ENCODE data around the gene SOS2. TPM values are rescaled to one million over a fixed set of nuclear protein-coding genes. Genes with fewer than 3 reads are reported as not detected.

The SOS2 gene
- total and polyA plus RNA-seq, 2 of the 8 experiments (the other 6 are each of a cell fraction or from before 2014, with no cell fraction given) = 2.8 to 12.7 TPM

DNA sequence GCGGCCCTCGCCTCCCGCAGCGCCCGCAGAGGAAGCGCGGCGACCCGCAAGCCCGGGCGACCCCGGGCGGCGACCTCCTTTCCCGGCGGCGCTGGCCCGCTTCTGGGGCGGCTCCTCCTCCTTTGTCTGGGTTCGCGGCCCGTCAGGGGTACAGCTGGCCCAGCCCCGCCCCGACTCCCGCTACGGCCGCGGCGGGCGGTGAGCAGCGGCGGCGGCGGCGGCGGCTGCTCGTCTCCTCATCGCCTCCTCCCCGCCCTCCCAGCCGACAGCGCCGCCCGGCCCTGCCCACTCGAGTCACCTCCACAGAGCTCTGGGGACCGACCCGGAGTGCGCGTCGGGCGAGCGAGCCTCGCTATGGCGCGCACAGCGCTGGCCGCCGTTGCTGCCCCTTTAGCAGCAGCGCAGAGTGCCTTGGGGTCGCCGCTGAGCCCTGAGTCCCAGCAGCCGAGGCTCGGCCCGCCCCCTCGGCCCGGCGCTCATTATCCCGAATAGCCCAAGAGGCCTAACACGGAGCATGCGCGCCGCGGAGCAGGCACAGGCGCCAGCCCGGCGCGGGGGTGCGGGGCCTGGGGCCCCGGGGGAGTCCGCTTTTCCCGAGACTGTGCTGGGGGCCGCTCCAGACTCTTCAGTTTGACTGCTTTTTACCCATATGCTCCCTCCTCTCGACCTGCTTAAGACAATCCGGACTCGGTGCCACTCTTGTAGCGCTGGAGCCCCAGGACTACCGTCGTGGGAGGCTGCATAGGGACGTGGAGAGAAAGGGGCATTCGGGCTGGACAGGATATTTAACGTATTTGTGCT lies at the start of gene SOS2 (continued):
- no peak for TF ChIP-seq EZH2 (IDR thresholded peaks at IDR 0.05; ENCODE audit: low read depth, low read length, severe bottlenecking)
- no peak for TF ChIP-seq ZNF274 (IDR thresholded peaks at IDR 0.05; ENCODE audit: borderline replicate concordance, extremely low read depth, low read length)
- peak; percentile 94 for TF ChIP-seq PHF8 (conservative IDR thresholded peaks at IDR 0.05; ENCODE audit: low read depth, low read length)
- TF ChIP-seq HDAC2 (IDR thresholded peaks at IDR 0.05; ENCODE audit: borderline replicate concordance in 1 of 2, low read depth in 2 of 2, low read length in 2 of 2) = peak in 1 of 2 experiments; percentile 55; a peak in 1 of 4 replicates
- no peak for TF ChIP-seq BCL11A (IDR thresholded peaks at IDR 0.05; ENCODE audit: low read depth in 2 of 2, low read length in 2 of 2)
- TF ChIP-seq POU5F1 (IDR thresholded peaks at IDR 0.05; ENCODE audit: low read depth, low read length) = no peak
- TF ChIP-seq GABPA (IDR thresholded peaks at IDR 0.05; ENCODE audit: borderline replicate concordance, insufficient read depth, low read length) = no peak
- TF ChIP-seq TEAD4 (IDR thresholded peaks at IDR 0.05; ENCODE audit: low read depth, low read length) = no peak
- no peak for TF ChIP-seq SIX5 (IDR thresholded peaks at IDR 0.05; ENCODE audit: low read depth, low read length)
- TF ChIP-seq TAF7 (optimal IDR thresholded peaks at IDR 0.05; ENCODE audit: borderline replicate concordance, low read depth, low read length) = peak; percentile 59
- no peak for TF ChIP-seq TCF12 (IDR thresholded peaks at IDR 0.05; ENCODE audit: low read depth, low read length)
- TF ChIP-seq CBX8 (IDR thresholded peaks at IDR 0.05; ENCODE audit: borderline replicate concordance, low read depth, low read length) = no peak
- peak; percentile 81 for TF ChIP-seq TBP (IDR thresholded peaks at IDR 0.05; ENCODE audit: low read depth, low read length)
- TF ChIP-seq SUZ12 (IDR thresholded peaks at IDR 0.05; ENCODE audit: low read length) = no peak
- TF ChIP-seq NRF1 (IDR thresholded peaks at IDR 0.05; ENCODE audit: low read depth, low read length) = peak; percentile 64
- no peak for TF ChIP-seq BACH1 (IDR thresholded peaks at IDR 0.05; ENCODE audit: low read length)
- peak; percentile 59 for TF ChIP-seq KDM4A (IDR thresholded peaks at IDR 0.05; ENCODE audit: low read depth, low read length, severe bottlenecking)
- no peak for TF ChIP-seq JUND (IDR thresholded peaks at IDR 0.05; ENCODE audit: low read length)
- no peak for TF ChIP-seq CEBPB (IDR thresholded peaks at IDR 0.05; ENCODE audit: low read depth, low read length)
- peak; percentile 50; the same call in 1 of the 2 replicates for TF ChIP-seq RBBP5 (IDR thresholded peaks at IDR 0.05; ENCODE audit: borderline replicate concordance, low read depth, low read length)
- TF ChIP-seq CTBP2 (IDR thresholded peaks at IDR 0.05; ENCODE audit: borderline replicate concordance, insufficient read depth, insufficient read length, low read length) = no peak
- no peak; the same call in 1 of the 2 replicates for TF ChIP-seq YY1 (IDR thresholded peaks at IDR 0.05; ENCODE audit: low read depth, low read length)
- peak; percentile 86 for TF ChIP-seq TAF1 (IDR thresholded peaks at IDR 0.05; ENCODE audit: low read depth, low read length)
- peak; percentile 72 to 88 for TF ChIP-seq POLR2A (IDR thresholded peaks at IDR 0.05; ENCODE audit: control extremely low read depth in 1 of 2, low read depth in 2 of 2, low read length in 2 of 2)
- no peak for TF ChIP-seq CREB1 (IDR thresholded peaks at IDR 0.05)
- TF ChIP-seq POLR2AphosphoS5 (IDR thresholded peaks at IDR 0.05; ENCODE audit: low read depth, low read length) = peak; percentile 64; the same call in 1 of the 2 replicates

All from H1 (cell line).